ENCODE data around the gene SOX6.

SOX6 gene

DNA sequence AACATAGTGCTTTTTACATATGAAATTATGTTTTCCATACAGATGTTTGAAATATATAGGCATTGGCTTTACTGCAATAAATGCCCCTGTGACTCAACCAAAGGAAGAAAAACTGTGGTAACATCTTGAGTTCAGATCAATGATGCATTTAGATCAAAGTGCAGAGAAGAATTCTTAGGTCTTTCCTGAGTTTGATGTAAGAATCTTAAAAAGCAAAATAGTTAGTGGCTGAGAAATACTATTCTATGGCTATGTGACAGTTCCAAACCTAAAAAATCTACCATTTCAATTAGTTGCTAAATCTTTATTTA, 93.7 kb downstream of the SOX6 start:
- DNase-seq: no peak

DNA sequence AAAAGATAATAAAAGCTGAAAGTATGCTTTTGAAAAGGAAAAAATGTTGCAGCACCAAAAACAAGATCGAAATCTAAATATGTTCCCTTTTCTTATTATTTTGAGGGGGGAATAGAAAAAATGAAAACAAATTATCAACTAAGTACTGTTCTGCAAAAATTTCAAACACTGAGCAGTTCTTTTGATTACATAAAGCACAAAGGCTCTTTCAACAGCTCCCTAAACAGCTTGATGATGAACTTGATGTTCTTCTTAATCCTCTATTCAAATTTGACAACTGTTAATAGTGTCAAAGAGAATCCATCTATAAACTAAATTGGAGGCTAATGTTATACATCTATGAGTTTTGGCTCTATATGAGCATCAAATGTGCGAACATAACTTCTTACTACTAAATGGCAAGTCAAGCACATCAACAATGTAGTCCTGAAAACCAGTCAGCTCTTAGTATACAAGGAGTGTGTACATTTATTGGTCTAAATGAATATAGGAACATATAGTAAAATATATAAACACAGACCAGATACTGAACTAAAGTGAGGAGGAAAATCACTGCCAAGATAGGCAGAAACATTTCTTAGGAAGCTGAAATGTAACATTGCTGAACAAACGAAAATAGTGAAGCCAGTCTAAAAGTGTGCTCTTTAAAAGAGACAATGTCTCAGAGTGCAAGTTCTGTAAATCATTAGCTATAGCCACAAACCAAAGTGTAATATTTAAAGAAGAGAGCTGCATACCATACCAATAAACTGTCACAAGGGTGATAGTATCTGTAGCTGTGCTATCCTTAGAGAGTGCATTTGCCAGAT, 94.3 kb downstream of the SOX6 start:
- no peak for DNase-seq

DNA sequence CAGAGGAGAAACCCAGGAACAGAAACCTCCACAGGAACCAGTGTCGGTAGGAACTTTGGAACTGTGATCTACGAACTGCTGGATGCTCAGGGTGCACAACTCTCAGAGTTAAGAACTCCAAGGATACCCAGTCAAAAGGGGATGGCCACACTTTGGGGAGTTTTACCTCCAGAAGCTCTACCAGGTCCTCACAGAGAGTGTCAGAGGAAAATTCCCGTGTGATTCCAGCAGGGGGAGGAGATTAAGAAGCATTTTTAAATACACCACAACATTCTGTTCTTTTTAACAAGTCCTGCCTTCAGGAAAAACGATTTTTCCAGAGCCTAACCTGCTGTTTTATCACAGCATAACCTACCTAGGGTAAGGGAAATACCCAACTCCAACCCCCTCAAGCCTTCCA, 104.0 kb downstream of the SOX6 start:
- peak; percentile 29 for DNase-seq

DNA sequence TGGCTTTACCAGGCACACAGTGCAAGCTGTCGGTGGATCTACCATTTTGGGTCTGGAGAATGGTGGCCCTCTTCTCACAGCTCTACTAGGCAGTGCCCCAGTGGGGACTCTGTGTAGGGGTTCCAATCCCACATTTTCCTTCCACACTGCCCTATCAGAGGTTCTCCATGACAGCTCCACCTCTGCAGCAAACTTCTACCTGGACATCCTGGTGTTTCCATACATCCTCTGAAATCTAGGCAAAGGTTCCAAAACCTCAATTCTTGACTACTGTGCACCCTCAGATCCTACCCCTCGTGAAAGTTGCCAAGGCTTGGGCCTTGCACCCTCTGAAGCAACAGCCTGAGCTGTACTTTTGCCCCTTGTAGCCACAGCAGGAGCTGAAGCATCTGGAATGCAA, 108.1 kb downstream of the SOX6 start:
- DNase-seq: no peak

DNA sequence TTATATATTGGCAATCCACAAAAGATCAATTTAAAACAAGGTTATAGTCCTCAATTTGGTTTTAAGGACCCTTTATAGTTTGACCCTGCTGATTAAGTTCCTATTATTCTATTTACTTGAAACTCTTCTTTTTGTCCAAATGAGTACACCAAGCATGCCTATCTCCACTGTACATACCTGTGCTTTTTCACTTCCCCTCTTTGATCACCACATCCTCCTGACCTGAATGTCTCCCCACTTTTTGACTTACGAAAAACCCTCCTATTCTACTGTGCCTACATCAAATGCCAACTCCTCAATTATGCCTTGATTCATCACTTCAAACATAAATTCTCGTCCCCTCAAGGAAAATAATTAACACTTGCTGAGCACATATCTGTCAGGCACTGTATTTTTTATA, 113.5 kb downstream of the SOX6 start:
- DNase-seq: no peak

DNA sequence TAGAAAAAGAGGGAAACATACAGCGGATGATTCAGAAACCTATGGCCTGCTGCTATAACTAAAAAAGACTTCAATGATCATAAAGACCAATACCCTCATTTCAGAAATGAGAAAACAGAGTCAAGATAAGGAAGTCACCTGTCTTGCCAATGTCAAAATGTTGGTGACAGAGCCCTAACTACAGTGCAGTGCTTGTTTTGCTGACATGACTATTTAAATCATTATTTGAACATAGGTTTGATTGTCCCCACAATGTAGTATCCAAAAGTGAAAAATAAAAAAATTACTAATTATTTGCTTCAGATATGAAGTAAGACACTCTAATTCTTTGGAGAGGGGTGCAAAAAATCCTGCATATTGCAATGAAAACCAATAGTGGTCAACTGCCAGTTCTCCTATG, 115.7 kb downstream of the SOX6 start:
- DNase-seq: no peak

DNA sequence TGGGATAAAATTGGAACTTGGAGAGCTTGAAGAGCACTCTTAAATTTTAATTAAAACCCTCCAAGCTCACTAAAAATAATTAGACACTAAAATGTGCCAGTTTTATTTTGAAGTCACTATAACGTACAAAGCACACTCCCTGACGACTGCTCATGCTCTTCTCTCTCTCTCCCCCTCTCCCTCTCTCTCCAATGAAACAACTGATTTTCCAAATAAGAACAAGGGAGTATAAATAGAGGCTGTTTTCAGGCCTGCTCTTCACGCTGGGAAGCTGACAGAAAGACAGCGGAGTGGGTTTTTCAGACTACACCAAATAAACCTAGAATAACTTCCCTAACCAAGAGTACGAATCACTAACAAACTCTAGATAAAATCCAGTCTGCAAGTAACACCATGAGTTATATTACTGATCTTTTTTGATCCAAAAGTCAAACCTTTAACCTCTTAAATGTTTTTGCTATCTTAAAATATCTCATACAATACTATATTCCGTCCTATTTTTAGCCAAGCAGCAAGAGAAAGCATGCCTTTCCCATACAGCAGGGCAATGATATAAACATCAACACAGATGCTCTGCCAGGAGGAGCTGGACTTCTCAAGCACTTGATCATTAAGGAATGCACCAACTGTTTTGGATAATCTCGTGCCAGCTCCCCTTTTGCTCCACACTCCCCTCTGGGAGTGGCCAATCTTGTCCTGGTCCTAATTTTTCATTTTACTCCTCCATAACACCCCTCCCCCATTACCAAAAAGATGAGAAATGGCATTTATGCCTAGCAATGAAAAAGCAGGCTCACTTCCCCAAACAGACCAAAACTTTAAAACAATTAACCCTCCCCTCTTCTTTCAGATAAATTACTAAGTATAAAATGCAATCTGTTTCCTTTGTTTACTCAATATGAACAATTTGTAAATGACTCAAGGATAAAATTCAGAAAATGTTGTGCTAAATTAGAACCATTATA, 116.9 kb downstream of the SOX6 start:
- no peak for DNase-seq

DNA sequence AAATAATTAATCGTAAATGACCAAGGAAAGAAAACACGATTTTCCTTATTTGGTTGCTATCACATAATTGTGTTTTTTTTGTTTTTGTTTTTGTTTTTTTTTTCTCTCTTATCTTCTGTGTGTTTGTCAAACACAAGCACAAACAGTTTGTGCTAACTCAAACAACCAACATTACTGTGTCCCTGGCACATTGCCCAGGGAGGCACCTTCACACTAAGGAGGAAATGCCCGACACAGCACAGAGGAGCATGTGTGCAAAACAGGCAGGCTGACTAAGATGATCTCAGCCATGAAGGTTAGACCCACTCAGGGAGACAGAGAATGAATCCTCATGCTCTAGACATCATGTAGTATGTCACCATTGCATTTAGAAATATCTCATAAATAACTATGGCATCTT, 130.1 kb downstream of the SOX6 start:
- DNase-seq: peak; percentile 27

DNA sequence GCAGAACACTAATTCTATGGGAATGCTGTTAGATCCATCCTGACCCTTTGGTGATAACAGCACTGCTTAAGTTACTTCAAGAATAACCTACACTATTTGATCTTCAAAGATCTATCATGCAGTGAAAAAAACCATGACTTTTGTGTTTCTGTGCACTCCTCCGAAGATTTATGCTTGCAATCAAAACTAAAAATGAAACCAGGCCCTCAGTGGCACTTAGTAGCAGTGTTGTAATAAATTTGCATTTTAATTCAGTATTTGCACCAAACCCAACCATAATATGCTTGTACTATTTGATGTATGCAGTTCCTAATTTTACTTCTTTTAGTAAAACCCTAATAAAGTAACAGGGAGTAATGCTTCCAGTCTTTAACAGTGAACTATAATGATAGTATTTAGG, 130.7 kb downstream of the SOX6 start:
- no peak for DNase-seq

DNA sequence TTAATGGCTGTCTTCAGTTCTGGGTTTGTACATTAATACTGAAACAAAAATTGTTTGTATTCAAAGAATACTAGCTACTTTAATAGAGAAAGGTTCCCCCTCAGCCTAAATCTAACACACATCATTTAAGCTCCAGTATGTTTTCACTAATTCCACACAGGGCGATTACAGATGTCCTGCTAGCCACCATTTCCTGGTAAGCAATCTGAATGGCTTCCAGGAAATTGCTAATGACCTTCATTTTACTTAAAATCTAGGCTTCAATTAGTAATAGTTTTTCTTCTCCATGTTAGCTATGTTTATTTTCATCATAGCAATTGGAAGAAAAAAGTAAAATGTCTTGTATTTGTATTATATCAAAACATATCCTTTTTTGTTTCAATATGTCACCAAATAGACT, 132.8 kb downstream of the SOX6 start:
- no peak for DNase-seq

DNA sequence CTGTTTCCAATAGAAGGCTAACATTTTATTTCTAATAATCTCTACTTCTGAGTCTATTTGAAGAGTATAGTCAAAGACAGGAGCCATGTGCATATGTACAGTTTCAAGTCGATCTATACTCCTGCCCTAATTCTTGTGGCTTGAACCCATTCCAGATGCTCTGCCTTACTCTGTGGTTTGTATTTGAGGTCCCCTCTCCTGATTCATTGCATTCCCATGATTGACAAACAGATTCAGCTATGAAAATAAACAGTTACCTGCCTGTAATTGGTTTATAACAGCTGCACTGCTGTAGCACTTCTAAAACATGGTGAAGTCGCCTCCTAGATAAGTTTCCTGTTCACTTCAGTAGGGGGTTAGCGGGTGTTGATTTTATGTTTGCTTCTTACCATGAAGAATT, 138.7 kb downstream of the SOX6 start:
- DNase-seq: no peak

DNA sequence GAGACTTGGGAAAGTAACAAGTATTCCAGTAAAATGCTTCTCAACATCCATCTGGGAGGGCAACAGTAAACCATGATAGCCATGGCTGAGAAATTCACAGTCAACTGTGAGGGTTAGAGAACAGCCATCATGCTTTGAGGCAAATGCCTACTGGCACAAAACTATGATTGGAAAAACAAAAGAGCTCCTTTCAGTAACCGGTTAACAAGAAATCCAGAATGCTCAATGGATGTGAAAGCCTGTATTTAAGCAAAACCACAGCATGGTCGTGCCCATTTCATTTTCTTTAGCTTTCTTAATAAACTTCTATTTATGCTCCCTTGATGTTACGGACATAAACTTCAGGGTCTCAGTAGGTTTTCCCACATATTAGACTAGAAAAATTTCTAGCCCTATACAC, 139.5 kb downstream of the SOX6 start:
- DNase-seq: no peak

DNA sequence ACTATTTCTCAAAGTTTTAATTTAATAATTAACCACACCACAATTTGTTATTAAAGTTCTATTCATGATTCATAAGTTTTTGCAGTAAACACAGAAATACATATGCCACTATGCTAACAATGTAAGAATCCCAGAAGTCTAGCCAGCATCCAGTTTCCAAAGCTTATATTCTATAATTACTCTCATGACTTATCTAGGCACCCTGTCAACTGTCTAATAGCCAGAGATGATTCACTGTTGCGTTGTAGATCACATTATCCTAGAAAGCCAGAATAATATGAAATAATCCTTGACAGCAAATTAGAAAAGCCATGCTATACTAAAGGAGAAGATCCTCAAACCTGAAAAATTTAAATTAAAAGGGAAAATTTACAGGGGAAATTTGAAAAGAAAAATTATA, 141.0 kb downstream of the SOX6 start:
- no peak for DNase-seq

DNA sequence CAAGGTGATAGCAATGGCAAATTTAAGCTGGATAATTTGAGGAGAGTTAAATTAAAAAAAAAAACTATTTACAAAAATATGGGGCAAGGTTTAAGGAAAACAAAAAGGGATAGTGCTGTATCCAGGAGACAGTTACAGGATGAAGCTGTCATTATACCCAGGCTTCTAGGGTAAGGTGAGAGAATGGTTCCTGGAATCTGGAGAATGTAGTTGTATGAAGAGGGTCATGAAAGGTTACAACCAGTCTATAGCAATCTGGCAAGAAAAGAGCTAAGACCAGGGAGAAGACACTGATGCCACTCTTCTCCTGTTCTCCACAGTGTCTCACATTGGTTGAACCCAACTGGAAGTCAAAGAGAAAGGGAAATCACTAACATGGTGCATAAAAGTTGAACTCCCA, 144.9 kb downstream of the SOX6 start:
- DNase-seq: no peak

DNA sequence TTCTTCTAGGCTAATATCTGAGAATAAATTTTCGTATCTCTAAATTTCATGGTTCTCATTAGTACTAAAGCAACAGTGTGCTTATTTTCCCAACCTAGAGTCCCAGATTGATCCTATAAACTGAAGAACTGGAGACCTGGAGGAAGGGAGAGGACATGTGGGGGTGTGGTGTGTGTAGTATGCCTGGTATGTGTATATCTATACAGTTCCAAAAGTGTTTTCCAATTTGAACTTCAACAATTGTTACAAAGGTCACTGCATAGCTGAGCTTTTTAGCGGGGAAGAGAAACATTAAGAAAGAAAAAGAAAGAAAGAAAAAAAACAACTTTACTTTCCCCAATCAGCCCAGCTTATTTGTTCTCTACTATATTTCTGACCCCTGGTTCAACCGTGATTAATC, 152.1 kb downstream of the SOX6 start:
- peak; percentile 18 for DNase-seq

DNA sequence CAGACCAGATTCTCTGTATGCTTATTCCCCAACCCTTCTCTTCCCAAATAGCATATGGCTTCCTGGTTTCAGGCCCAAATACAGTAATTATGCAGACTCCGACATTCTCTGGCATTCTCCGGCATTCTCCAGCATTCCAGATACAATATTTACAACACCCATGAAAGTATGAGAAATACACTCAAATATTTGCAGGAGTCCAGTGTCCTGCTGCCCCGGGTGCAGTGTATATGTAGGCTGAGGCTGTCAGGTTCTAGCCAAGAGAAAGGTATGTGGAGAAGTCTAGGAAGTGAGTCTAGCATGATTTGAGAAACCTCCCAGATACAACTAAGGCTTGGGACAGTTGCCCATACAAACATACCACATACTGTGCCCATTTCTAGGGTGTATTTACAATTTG, 160.7 kb downstream of the SOX6 start:
- DNase-seq: peak; percentile 78

DNA sequence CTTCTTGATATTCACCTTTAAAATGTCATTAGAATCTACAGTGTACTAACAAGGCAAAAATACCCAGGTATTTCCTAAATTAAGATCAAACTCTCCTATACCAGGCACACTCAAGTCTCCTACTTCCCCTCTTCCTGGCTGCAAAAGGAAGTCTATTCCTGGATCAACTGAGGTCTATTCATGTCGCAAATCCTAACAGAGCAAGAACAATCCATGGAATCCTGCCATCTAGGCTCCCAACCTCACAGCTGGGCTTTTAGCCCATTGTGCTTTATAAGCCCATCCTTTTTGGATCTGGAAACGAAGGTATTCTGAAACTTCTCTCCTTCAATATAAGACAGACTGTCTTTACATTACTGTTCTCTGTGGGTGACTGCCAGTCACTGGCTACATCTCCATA, 161.8 kb downstream of the SOX6 start:
- DNase-seq: peak; percentile 14

DNA sequence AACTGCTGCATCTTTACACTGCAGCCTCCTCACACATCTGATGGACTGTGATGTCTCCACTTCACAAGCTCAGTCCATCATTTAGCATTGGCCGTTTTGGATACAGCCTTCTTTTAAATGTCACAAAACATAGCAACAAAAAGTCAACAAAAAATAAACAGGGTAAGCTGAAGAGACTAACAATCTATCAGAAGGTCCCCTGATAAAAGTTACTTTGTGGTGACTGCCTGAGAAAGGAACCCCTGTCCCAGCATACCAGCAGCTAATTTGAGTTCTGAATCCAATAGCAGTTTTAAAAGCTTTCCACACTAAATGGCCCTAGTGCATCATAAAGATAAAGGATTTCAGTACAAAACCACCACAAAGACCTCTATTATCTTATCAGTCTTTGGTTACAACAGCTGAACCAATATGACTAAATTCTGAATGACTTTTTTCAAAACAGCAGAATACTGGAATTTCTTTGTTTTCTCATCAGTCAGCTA, 162.4 kb downstream of the SOX6 start:
- no peak for DNase-seq

DNA sequence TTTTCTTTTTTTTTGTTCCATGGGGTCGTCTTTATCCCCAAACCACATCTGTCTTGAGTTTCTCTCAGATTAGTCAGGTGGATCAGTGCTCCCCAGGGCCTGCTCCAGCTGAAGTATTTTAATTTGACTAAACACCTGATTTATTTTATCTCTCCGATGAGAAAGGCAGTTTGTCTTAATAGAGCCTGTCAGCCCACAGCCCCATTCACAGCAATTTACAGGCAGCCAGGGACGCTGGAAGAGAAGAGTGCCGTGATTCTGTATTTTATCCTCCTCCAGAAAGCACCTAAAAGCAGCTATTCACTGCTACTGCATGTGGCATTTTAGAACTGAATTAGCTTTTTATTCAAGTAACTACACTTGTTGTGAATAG, 164.5 kb downstream of the SOX6 start:
- DNase-seq: no peak

DNA sequence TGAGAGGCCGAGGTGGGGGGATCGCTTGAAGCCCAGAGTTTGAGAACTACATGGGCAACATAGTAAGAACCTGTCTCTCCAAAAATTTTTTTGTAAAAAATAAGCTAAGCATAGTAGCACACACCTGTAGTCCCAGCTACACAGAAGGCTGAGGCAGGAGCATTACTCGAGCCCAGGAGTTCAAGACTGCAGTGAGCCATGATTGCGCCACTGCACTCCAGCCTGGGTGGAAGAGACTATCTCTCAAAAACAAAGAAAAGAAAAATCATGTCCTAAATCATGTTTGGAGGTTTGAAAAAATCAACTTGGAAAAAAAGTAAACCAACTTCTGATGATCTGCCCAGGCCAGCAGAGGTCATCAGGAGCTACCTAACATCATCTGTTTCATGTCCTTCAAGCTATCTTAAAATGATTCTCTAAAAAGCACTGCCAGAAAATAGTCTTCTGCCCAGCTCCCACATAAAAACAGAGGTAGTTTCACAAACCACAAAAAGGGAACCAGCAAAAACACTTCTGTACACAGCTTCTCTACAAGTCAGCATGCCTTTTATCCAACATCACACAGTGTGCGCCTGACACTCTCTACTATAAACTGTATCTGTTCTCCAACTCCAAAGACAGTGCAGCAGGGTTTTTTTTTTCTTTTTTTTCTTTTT, 165.0 kb downstream of the SOX6 start:
- no peak for DNase-seq

DNA sequence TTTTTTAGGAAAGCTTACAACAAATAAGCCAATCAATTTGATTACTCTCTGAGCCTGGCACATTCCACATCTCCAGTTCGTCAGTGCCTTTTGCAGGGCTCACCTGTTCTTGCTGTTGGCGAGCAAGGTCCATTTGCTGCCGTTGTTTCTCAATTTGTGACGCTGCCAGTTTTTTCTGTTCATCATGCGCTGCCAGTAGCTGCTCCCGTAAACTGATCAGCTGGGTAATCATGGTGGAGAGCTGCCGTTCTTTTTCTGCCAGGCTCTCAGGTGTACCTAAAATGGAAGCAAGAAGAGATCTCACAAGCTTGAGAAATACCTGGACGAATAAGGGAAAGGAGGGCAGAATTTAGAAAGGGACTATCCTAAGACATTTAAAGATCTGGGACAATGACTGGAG, 169.7 kb downstream of the SOX6 start:
- no peak for DNase-seq

DNA sequence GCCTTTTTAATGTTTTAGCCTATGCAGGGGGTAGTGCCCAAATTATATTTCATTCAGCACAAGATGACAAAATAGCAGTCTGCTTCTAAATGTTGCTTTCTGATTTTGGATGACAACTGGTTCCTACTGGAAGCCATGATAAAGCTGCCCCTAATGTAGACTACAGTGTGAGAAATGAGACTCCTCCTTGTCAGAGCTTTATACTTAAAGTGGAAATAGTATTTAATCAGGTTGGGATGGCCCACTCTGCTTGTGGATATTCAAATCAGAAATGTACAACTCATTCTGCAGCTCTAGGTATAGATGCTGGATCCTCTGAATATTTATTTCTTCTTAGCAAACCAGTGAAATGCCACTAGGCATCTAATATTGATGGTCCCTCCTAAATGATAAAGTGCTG, 171.3 kb downstream of the SOX6 start:
- DNase-seq: no peak

DNA sequence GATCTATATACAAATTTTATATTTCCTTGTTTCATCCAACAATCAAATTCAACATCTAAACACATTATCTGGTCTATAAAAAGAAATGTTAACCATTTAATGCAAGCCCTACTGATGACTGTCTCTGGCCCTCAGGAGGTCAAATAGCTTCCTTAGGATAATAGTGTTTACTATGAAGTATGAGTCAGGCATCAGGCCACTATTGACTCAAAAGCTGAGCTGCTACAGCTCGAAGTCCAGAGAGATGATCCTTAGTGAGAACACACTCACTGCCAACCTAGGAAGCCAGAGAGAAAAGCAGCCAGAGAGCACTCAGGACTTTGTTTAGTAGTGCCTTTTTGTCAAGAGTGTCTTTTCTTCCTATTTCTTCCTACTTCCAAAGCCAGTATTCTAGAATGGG, 171.8 kb downstream of the SOX6 start:
- peak; percentile 82 for DNase-seq

DNA sequence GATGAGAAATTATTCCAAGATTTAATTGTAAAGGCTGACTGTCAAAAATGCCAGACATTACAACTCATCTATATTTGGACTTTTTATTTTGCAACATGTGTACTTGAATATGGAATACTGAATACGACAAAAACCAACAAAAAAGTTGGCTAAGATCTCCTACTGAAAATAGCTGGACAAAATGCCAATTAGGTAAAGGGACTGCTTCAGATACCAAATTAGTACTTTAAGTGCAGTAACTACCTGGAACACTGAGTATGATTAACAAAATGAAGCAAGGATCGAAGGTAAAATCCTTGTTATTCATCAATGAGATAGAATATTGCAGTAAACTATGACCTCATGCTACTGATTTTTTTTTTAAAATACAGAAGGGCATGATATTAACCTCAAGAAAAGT, 173.8 kb downstream of the SOX6 start:
- DNase-seq: no peak
